ENCODE measurements around the gene FCRLA. TPM values are rescaled to one million over a fixed set of nuclear protein-coding genes. Genes with fewer than 3 reads are reported as not detected.

Gene FCRLA
- total and polyA plus RNA-seq, 2 donors (not counting 3 experiments of a cell fraction or from before 2014, with no cell fraction given), result not detected

GRCh38 chr1:161730050-161730564 lies 23.1 kb downstream of the FCRLA start:
- Histone ChIP-seq H4K20me1 (replicated peaks; ENCODE audit: control insufficient read depth, extremely low read depth, insufficient read depth, low read length) (no peaks in the 10 kb centered on the region), H3K79me2 (ENCODE audit: control insufficient read depth, insufficient read depth, low read length) (no peaks in the 10 kb centered on the region), H3K4me1 (ENCODE audit: control insufficient read depth, extremely low read depth, insufficient read depth, low read length) (peaks cover 37% of the 10 kb centered on the region), H3K27ac (ENCODE audit: insufficient read depth, low read depth, low read length) (peak overlapping the region; percentile 70), H3K4me3 (replicated peaks in 1 of 3; ENCODE audit: insufficient read depth in 1 of 3, low read depth in 1 of 3, low read length in 3 of 3) (no peak overlapping the region), H3K9me3 (replicated peaks; ENCODE audit: control insufficient read depth, insufficient read depth, low read length) (no peaks in the 10 kb centered on the region), H3K36me3 (ENCODE audit: control insufficient read depth in 2 of 2, extremely low read depth in 1 of 2, insufficient read depth in 2 of 2, low read length in 2 of 2) (no peaks in the 10 kb centered on the region), H3K9ac (replicated peaks; ENCODE audit: extremely low read depth, insufficient read depth, low read length) (no peak overlapping the region), H3K9me1 (replicated peaks; ENCODE audit: control insufficient read depth, extremely low read depth, insufficient read depth, low read length) (no peaks in the 10 kb centered on the region), H3K27me3 (ENCODE audit: control insufficient read depth in 2 of 2, insufficient read depth in 2 of 2, low read length in 2 of 2) (no peaks in the 10 kb centered on the region), H2AFZ (ENCODE audit: low read depth, low read length) (peak overlapping the region; percentile 67), H3K4me2 (ENCODE audit: insufficient read depth, low read length) (peak overlapping the region; percentile 48)
- POLR2A ChIA-PET, result no interaction called here
- CTCF ChIA-PET, result interaction anchor here (0.7 to 2.7 kb wide), 3 partner anchors 12 to 307 kb away, joined by 3 to 13 read pairs (median 4); no protein-coding TSS in a partner anchor
- FAIRE-seq (peak; percentile 89), DNase-seq (ENCODE audit: low read depth, low spot score) (peak; percentile 39)
- intact Hi-C loops (cut with micrococcal nuclease), result no loop called here
- TF ChIP-seq EZH2 (IDR thresholded peaks at IDR 0.05; ENCODE audit: borderline replicate concordance, low read depth, low read length, severe bottlenecking) (no peak), FOS (IDR thresholded peaks at IDR 0.05; ENCODE audit: borderline replicate concordance, insufficient read depth, low read length) (peak; percentile 89), POLR2A (IDR thresholded peaks at IDR 0.05; ENCODE audit: low read depth, low read length) (no peak), MYC (IDR thresholded peaks at IDR 0.05; ENCODE audit: low read depth, low read length) (no peak), CTCF (IDR thresholded peaks at IDR 0.05; ENCODE audit: extremely low read depth in 1 of 2, insufficient read depth in 1 of 2, low read depth in 1 of 2, low read length in 2 of 2) (no peak), MAX (IDR thresholded peaks at IDR 0.05; ENCODE audit: insufficient read depth, insufficient read length) (no peak), POLR2AphosphoS5 (IDR thresholded peaks at IDR 0.05; ENCODE audit: insufficient read depth, low read depth, low read length) (no peak), GATA2 (IDR thresholded peaks at IDR 0.05; ENCODE audit: insufficient read depth, insufficient read length, low read depth, low read length) (peak; percentile 70), JUN (IDR thresholded peaks at IDR 0.05; ENCODE audit: borderline replicate concordance, insufficient read depth, insufficient read length, low read depth) (peak; percentile 45)
- BruUV-seq (replicated peaks), result no TSS peak
- dilution Hi-C loops (cut with MboI; ENCODE audit: extremely low pct_ligation_motif_present, low sequenced_read_pairs), result no loop called here

Measured in endothelial cell of umbilical vein (primary cell).